Brain microvascular endothelial cell (primary cell): ENCODE data around the gene COL16A1.

Experiments used
- DNase-seq: peaks from one replicate; pipeline ENCODE4 v3.0.0-alpha.2; 2020
- H3K27ac ChIP-seq: fragments of 250-450 bp; sonication (Bioruptor Pico); 2 replicates; pipeline ENCODE4 v1.5.1; 2020; ENCODE audit warnings: mild to moderate bottlenecking, moderate library complexity
- H3K27me3 ChIP-seq: fragments of 250-450 bp; sonication (Bioruptor Pico); replicated peaks from 2 replicates; pipeline ENCODE4 v1.5.1; 2020; ENCODE audit warnings: mild to moderate bottlenecking
- H3K36me3 ChIP-seq: fragments of 250-450 bp; sonication (Bioruptor Pico); replicated peaks from 2 replicates; pipeline ENCODE4 v1.5.1; 2020; ENCODE audit warnings: mild to moderate bottlenecking
- H3K4me3 ChIP-seq: 2 replicates; pipeline ENCODE4 v1.5.1; 2011; ENCODE audit warnings: low read depth, mild to moderate bottlenecking, control low read depth, low read length, moderate library complexity
- in situ Hi-C: cut with HindIII; loops from 2 replicates; pipeline ENCODE4 v1.10.0; 2017; ENCODE audit warnings: low sequenced_read_pairs, low pct_ligation_motif_present
- TF ChIP-seq, protein P1 (sequence below): IDR thresholded peaks from 2 replicates; pipeline ENCODE4 v1.5.1; 2011; ENCODE audit warnings: low read depth, mild to moderate bottlenecking, moderate library complexity, low read length, control low read depth, inconsistent platforms; ENCODE audit errors: missing control alignments

The COL16A1 gene

DNA sequence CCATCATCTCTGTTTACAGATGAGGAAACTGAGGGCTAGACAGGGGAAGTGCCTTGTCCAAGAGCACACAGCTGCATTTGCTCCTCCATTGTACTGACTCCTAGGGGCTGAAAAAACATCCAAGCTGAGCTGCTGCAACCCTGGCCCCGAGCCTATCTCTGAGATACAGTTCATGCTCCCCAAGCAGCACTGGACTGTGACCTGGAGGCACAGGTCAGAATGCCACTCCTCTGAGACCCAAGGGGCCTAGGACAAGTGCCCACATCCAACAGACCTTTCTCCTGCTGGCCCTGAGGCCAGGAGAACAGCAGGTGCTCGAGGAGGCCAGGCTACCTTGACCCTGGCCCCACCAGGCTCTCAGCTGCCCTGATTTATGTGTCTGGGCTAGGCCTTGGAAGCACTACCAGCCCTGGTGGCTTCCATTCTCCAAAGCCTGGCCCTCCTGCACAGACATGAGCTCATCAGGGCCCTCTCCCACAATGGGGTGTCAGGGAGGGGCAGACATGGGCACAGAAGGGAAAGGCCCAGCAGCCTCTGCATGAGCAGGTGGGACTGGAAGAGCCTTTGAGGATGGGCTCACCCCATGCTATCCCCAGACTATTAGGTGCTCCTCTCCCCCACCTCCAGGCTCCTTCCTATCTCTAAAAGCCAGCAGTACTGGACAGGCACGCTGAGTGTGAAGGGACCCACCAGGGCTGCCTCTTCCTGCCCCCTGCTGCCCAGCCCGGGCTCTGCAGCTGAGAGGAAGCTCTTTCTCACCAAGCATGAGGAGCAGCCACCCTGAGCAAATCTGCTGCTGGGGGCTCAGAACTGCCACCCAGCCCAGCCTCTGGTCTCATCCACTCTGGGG is 41.5 kb upstream of the COL16A1 start:
- H3K27ac ChIP-seq, result no peak overlapping the region
- H3K4me3 ChIP-seq, result no peak overlapping the region
- no peaks in the 10 kb centered on the region for H3K36me3 ChIP-seq
- peak; percentile 63 for DNase-seq
- in situ Hi-C loops, result no loop called here
- TF ChIP-seq, protein P1, sequence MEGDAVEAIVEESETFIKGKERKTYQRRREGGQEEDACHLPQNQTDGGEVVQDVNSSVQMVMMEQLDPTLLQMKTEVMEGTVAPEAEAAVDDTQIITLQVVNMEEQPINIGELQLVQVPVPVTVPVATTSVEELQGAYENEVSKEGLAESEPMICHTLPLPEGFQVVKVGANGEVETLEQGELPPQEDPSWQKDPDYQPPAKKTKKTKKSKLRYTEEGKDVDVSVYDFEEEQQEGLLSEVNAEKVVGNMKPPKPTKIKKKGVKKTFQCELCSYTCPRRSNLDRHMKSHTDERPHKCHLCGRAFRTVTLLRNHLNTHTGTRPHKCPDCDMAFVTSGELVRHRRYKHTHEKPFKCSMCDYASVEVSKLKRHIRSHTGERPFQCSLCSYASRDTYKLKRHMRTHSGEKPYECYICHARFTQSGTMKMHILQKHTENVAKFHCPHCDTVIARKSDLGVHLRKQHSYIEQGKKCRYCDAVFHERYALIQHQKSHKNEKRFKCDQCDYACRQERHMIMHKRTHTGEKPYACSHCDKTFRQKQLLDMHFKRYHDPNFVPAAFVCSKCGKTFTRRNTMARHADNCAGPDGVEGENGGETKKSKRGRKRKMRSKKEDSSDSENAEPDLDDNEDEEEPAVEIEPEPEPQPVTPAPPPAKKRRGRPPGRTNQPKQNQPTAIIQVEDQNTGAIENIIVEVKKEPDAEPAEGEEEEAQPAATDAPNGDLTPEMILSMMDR, result peak; percentile 95
- H3K27me3 ChIP-seq, result no peaks in the 10 kb centered on the region

GRCh38 chr1:31744165-31744888 is 40.5 kb upstream of the COL16A1 start:
- H3K36me3 ChIP-seq, result no peaks in the 10 kb centered on the region
- no peak overlapping the region for H3K27ac ChIP-seq
- TF ChIP-seq, protein P1, result no peak
- H3K4me3 ChIP-seq, result no peak overlapping the region
- in situ Hi-C loops, result no loop called here
- DNase-seq, result no peak
- H3K27me3 ChIP-seq, result no peaks in the 10 kb centered on the region

GRCh38 chr1:31742462-31743212 is 38.8 kb upstream of the COL16A1 start:
- DNase-seq, result no peak
- H3K4me3 ChIP-seq, result no peak overlapping the region
- TF ChIP-seq, protein P1, result no peak
- H3K27me3 ChIP-seq, result no peaks in the 10 kb centered on the region
- H3K36me3 ChIP-seq, result no peaks in the 10 kb centered on the region
- in situ Hi-C loops, result no loop called here
- H3K27ac ChIP-seq, result no peak overlapping the region

DNA sequence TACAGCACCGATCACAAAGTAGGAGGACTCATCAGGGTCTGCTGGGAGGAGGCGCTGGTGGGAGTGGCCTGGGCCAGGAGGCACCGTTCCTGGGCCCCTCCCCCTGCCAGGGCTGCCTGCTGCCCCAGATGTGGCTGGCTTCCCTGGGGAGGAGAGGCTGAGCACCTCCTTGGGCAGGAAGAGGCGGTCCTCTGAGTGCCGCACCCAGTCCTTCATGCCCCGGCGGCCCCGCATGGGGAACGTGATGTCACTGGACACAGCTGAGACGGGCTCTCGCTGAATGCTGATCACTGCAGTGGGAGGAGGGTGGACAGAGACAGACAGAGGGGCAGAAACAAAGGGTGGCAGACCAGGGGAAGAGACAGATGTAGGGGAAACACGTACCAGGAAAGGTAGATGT is 35.5 kb upstream of the COL16A1 start:
- no peaks in the 10 kb centered on the region for H3K27me3 ChIP-seq
- DNase-seq, result no peak
- H3K4me3 ChIP-seq, result no peak overlapping the region
- TF ChIP-seq, protein P1, result no peak
- in situ Hi-C loops, result no loop called here
- no peaks in the 10 kb centered on the region for H3K36me3 ChIP-seq
- H3K27ac ChIP-seq, result no peak overlapping the region

DNA sequence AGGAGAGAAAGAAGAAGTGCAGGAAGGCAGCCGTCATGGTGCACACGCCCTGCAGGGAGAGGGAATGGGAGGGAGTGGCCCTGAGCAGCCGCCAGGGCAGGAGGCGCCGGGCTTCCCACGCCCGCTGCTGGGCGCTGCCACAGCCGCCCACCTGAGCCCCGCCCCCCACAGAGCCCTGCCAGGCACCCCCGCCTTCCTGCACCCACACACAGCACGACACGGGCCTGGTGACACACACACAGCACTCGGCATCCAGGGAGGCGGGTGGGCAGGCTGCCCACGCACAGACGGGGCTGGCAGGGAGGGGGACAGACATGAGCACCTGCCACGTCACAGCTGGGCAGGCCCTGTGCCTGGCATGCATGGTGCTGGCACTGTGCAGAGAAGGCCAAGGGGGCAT is 32.9 kb upstream of the COL16A1 start:
- TF ChIP-seq, protein P1, result no peak
- in situ Hi-C loops, result no loop called here
- no peaks in the 10 kb centered on the region for H3K27me3 ChIP-seq
- DNase-seq, result no peak
- no peak overlapping the region for H3K4me3 ChIP-seq
- H3K27ac ChIP-seq, result no peak overlapping the region
- H3K36me3 ChIP-seq, result no peaks in the 10 kb centered on the region
